CD14-positive monocyte (primary cell): ENCODE measurements around the gene PAN3. TPM values are rescaled to one million over a fixed set of nuclear protein-coding genes. Genes with fewer than 3 reads are reported as not detected.
A peak's percentile ranks its signal among the peaks of the same experiment; 100 is the strongest.
"Not testable (repeated sequence)": the region's sequence is repeated elsewhere in the genome, so short reads cannot be mapped to it uniquely, and the experiment has no call there.

ENCODE experiments used
- DNase-seq, 3 donors: peaks; one replicate each; pipeline ENCODE4 v3.0.0-alpha.2; 2011 to 2022
- H2AFZ ChIP-seq: 2 replicates; pipeline ENCODE4 v1.6.0; 2012; ENCODE audit warnings: mild to moderate bottlenecking, low read depth, low read length, inconsistent platforms; ENCODE audit not compliant: insufficient read depth, poor library complexity, severe bottlenecking
- H3K27ac ChIP-seq, 2 donors: 1 replicate in 1 of 2; 2 replicates in 1 of 2; pipeline ENCODE4 v1.5.1; 2012 to 2013; ENCODE audit warnings: low read length in 2 of 2, control low read depth in 1 of 2, inconsistent platforms in 1 of 2, low read depth in 1 of 2, mild to moderate bottlenecking in 1 of 2
- H3K27me3 ChIP-seq, 2 donors: one replicate each; pipeline versions ENCODE4 v1.6.0 to v1.6.1; 2011 to 2013; ENCODE audit warnings: low read length in 2 of 2; ENCODE audit not compliant: control insufficient read depth in 2 of 2, insufficient read depth in 2 of 2
- H3K36me3 ChIP-seq, 2 donors: replicated peaks in 1 of 2; 1 replicate in 1 of 2; 2 replicates in 1 of 2; pipeline versions ENCODE4 v1.5.1 to v1.6.1; 2012 to 2013; ENCODE audit warnings: low read length in 2 of 2, control low read depth in 1 of 2, inconsistent platforms in 1 of 2, mild to moderate bottlenecking in 1 of 2; ENCODE audit not compliant: insufficient read depth in 2 of 2, control insufficient read depth in 1 of 2
- H3K4me1 ChIP-seq, 2 donors: 1 replicate in 1 of 2; 2 replicates in 1 of 2; pipeline versions ENCODE4 v1.5.1 to v1.6.1; 2012 to 2013; ENCODE audit warnings: low read length in 2 of 2, control low read depth in 1 of 2, inconsistent platforms in 1 of 2, mild to moderate bottlenecking in 1 of 2, moderate library complexity in 1 of 2; ENCODE audit not compliant: insufficient read depth in 2 of 2, control insufficient read depth in 1 of 2
- H3K4me2 ChIP-seq: replicated peaks from 2 replicates; pipeline ENCODE3; 2012; ENCODE audit warnings: low read length, moderate library complexity, mild to moderate bottlenecking; ENCODE audit not compliant: poor library complexity, severe bottlenecking; ENCODE audit errors: extremely low read depth
- H3K4me3 ChIP-seq, 3 experiments: fragments of 200-600 bp in 1 of 3; sonication (generic) in 1 of 3; replicated peaks in 1 of 3; 1 replicate in 2 of 3; 2 replicates in 1 of 3; pipeline ENCODE4 v1.5.1; 2011 to 2013; ENCODE audit warnings: low read length in 3 of 3, mild to moderate bottlenecking in 3 of 3, control low read depth in 2 of 3, low read depth in 2 of 3, inconsistent platforms in 1 of 3, moderate library complexity in 1 of 3
- H3K79me2 ChIP-seq: 2 replicates; pipeline ENCODE4 v1.6.0; 2012; ENCODE audit warnings: mild to moderate bottlenecking, control low read depth, inconsistent platforms, low read length, moderate library complexity; ENCODE audit not compliant: insufficient read depth
- H3K9ac ChIP-seq: 2 replicates; pipeline ENCODE4 v1.6.0; 2017; ENCODE audit warnings: low read length, mild to moderate bottlenecking; ENCODE audit not compliant: insufficient read depth, poor library complexity, severe bottlenecking
- H3K9me3 ChIP-seq, 2 donors: replicated peaks in 1 of 2; 1 replicate in 1 of 2; 2 replicates in 1 of 2; pipeline versions ENCODE4 v1.5.1 to v1.6.1; 2012 to 2013; ENCODE audit warnings: low read length in 2 of 2, control low read depth in 1 of 2; ENCODE audit not compliant: control insufficient read depth in 1 of 2, insufficient read depth in 1 of 2
- H4K20me1 ChIP-seq: 2 replicates; pipeline ENCODE4 v1.6.0; 2012; ENCODE audit warnings: mild to moderate bottlenecking, low read length, control low read depth, moderate library complexity; ENCODE audit not compliant: insufficient read depth
- H3K27ac Mint-ChIP-seq, 7 donors: one replicate each; pipeline ENCODE4 v1.8.0; 2020; ENCODE audit warnings: mild to moderate bottlenecking in 7 of 7, mixed read lengths in 7 of 7, moderate library complexity in 6 of 7, inconsistent platforms in 2 of 7
- H3K27me3 Mint-ChIP-seq, 3 donors: one replicate each; pipeline ENCODE4 v1.8.0; 2021 to 2022; ENCODE audit warnings: low read depth in 3 of 3, mild to moderate bottlenecking in 3 of 3, mixed read lengths in 3 of 3, moderate library complexity in 3 of 3, inconsistent platforms in 1 of 3
- H3K36me3 Mint-ChIP-seq, 2 donors: one replicate each; pipeline ENCODE4 v1.8.0; 2020; ENCODE audit warnings: mixed read lengths in 2 of 2, inconsistent platforms in 1 of 2, mild to moderate bottlenecking in 1 of 2
- H3K4me1 Mint-ChIP-seq: one replicate; pipeline ENCODE4 v1.8.0; 2020; ENCODE audit warnings: mild to moderate bottlenecking, mixed read lengths
- H3K4me3 Mint-ChIP-seq, 2 donors: one replicate each; pipeline ENCODE4 v1.8.0; 2020; ENCODE audit warnings: mild to moderate bottlenecking in 2 of 2, mixed read lengths in 2 of 2, moderate library complexity in 1 of 2
- H3K9me3 Mint-ChIP-seq, 7 donors: one replicate each; pipeline ENCODE4 v1.8.0; 2020 to 2022; ENCODE audit warnings: mixed read lengths in 7 of 7, mild to moderate bottlenecking in 6 of 7, moderate library complexity in 6 of 7, inconsistent platforms in 2 of 7
- WGBS: methylation state at CpG from one replicate; pipeline ENCODE4 v1.1.5; 2013; ENCODE audit warnings: missing lambda C conversion rate; ENCODE audit not compliant: insufficient coverage; 5-methylcytosine and 5-hydroxymethylcytosine counted together
- intact Hi-C, 2 donors: fragments of 100-400 bp; cut with micrococcal nuclease; formaldehyde crosslinking; loops; one replicate each; pipeline versions ENCODE4 v1.15.0 to v1.15.1; 2023
- polyA plus RNA-seq, 3 donors: library from polyadenylated mRNA; depleted of rRNA in 1 of 3; unstranded in 2 of 3; stranded (reverse) in 1 of 3; fragments of 300-500 nt in 2 of 3; fragments of >200 nt in 1 of 3; fragmentation: Illumina TruSeq in 2 of 3; gene quantifications; 1 replicate in 2 of 3; 2 replicates in 1 of 3; pipeline ENCODE4 v1.2.3, GENCODE V29; 2012 to 2021
- TF ChIP-seq, protein P1 (sequence below): fragments of 200-600 bp; IDR thresholded peaks from one replicate; pipeline ENCODE4 v1.8.0; 2022; ENCODE audit warnings: antibody characterized with exemption, mild to moderate bottlenecking

Gene PAN3
- polyA plus RNA-seq, 3 donors = 3.0 to 27.9 (median 3.2) TPM

DNA sequence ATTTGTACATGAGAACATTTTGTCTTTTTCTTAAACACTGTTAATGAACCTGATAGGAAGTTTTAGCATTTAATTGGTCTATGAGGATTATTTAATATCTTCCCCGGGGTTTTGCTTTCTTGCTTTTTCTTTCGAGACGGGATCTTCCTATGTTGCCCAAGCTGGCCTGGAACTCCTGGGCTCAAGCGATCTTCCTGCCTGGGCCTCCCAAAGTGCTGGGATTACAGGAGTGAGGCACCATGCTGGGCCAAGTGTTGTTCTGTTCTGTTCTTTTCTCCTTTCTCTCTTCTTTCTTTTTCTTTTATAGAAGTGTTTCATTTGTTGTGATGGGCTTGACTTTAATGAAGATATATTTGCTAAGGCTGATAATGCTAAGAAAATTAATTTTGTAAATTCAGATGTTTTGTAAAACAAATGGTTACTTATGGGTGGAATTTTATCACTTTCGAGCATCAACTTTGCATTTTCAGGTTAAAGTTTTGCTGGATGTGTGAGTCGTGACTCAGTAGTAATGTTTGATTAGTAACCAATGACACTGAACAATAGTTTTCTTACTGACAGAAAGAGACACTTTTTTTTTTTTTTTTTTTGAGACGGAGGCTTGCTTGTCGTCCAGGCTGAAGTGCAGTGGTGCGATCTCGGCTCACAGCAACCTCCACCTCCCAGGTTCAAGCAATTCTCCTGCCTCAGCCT, 2.2 kb downstream of the PAN3 start:
- Histone ChIP-seq H3K36me3 (no peaks in the 10 kb centered on the region), H3K4me2 (peak overlapping the region; percentile 81), H3K27ac (peak overlapping the region in 1 of 2 donors; percentile 93), H3K9ac (peak overlapping the region; percentile 99), H2AFZ (peak overlapping the region; percentile 47), H4K20me1 (peaks cover 64% of the 10 kb centered on the region), H3K27me3 (no peaks in the 10 kb centered on the region), H3K9me3 (no peaks in the 10 kb centered on the region), H3K4me3 (peak overlapping the region; percentile 69 to 91 (median 86)), H3K4me1 (peaks cover 36 to 47% of the 10 kb centered on the region in 2 donors), H3K79me2 (peaks cover 96% of the 10 kb centered on the region)
- peaks cover 0 to 1% (median 0%) of the 10 kb centered on the region in 3 donors for H3K27me3 Mint-ChIP-seq
- no CpG with 5 or more reads among the region's 10 CpGs for WGBS
- H3K4me1 Mint-ChIP-seq = peaks cover 60% of the 10 kb centered on the region
- peaks cover 5 to 8% of the 10 kb centered on the region in 2 donors for H3K36me3 Mint-ChIP-seq
- peak in 1 of 3 donors; percentile 29 for DNase-seq
- H3K9me3 Mint-ChIP-seq = no peaks in the 10 kb centered on the region
- intact Hi-C loops = no loop called here
- TF ChIP-seq, protein P1, sequence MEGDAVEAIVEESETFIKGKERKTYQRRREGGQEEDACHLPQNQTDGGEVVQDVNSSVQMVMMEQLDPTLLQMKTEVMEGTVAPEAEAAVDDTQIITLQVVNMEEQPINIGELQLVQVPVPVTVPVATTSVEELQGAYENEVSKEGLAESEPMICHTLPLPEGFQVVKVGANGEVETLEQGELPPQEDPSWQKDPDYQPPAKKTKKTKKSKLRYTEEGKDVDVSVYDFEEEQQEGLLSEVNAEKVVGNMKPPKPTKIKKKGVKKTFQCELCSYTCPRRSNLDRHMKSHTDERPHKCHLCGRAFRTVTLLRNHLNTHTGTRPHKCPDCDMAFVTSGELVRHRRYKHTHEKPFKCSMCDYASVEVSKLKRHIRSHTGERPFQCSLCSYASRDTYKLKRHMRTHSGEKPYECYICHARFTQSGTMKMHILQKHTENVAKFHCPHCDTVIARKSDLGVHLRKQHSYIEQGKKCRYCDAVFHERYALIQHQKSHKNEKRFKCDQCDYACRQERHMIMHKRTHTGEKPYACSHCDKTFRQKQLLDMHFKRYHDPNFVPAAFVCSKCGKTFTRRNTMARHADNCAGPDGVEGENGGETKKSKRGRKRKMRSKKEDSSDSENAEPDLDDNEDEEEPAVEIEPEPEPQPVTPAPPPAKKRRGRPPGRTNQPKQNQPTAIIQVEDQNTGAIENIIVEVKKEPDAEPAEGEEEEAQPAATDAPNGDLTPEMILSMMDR = no peak
- H3K4me3 Mint-ChIP-seq = peak overlapping the region; percentile 86 to 97
- H3K27ac Mint-ChIP-seq = peak overlapping the region in 6 of 7 donors; percentile 82 to 95 (median 89)

DNA sequence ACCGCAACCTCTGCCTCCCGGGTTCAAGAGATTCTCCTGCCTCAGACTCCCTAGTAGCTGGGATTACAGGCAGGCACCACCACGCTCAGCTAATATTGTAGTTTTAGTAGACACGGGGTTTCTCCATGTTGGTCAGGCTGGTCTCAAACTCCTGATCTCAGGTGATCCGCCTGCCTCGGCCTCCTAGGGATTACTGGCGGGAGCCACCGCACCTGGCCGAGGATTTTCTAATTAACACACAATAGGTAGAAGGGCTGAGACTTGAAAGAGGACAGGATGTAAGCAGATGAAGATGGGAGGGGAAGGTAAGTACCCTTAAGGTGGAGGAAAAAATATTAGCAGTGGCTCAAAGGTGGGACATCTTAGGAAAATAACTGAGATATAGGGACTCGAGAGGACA, 3.2 kb downstream of the PAN3 start:
- H3K9ac ChIP-seq, H3K9me3 Mint-ChIP-seq, H3K36me3 Mint-ChIP-seq, H3K4me3 ChIP-seq, H3K27ac ChIP-seq, H3K36me3 ChIP-seq, H2AFZ ChIP-seq, DNase-seq, H3K27me3 Mint-ChIP-seq, H3K4me2 ChIP-seq, intact Hi-C loops, H3K9me3 ChIP-seq, H3K27me3 ChIP-seq: not testable (repeated sequence)
- Histone ChIP-seq H4K20me1 (peaks cover 74% of the 10 kb centered on the region), H3K4me1 (peaks cover 39 to 46% of the 10 kb centered on the region in 2 donors), H3K79me2 (peaks cover 98% of the 10 kb centered on the region)
- H3K4me1 Mint-ChIP-seq = peaks cover 63% of the 10 kb centered on the region
- peak overlapping the region; percentile 48 to 67 for H3K4me3 Mint-ChIP-seq
- H3K27ac Mint-ChIP-seq = peak overlapping the region in 3 of 7 donors; percentile 17 to 80 (median 61)
- WGBS = 50% methylated on average over 4 of the region's 10 CpGs
